ENCODE results near the gene CERK. TPM values are rescaled to one million over a fixed set of nuclear protein-coding genes. Genes with fewer than 3 reads are reported as not detected.

The CERK gene
- total and polyA plus RNA-seq, 2 of the 13 experiments (the other 11 are each of a cell fraction or from before 2014, with no cell fraction given), result 40.3 to 41.9 TPM

DNA sequence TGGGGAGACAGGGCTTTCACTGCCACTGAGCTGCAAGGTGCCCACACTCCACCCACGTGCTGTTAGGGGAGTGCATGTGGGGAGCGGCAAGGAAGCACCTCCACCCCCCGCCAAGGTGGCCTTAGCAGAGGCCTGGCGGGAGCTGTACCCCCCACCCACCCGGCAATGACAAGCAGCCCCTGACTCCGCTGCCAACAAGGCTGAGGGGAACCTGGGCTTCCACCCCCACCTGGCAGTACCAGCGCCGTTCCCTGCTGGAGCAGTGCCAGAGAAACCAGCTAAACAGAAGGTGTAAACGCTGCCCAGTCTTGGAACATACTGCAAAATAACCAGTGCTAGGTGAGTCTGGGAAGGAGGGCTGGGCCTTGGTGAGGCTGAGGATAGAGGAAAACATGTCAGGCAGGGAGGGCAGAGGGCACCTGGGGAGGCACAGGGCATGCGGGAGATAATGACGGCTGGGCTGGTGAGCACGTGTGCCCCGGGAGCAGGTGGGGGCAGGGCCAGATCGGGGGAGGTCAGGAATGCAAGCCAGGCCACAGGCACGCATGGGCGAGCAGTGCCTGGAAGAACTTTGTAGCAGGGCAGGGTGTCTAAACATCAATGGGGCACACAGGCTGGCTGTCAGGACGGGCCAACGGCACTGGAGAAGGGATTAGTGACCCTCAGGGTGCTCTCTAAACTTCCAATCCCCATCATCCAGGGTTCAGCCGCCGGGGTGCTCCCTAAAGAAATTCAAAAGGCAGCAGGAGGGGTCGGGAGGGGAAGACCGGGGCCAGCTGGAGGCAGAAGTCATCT, 6.6 kb downstream of the CERK start (continued):
- TF ChIP-seq, protein P1, sequence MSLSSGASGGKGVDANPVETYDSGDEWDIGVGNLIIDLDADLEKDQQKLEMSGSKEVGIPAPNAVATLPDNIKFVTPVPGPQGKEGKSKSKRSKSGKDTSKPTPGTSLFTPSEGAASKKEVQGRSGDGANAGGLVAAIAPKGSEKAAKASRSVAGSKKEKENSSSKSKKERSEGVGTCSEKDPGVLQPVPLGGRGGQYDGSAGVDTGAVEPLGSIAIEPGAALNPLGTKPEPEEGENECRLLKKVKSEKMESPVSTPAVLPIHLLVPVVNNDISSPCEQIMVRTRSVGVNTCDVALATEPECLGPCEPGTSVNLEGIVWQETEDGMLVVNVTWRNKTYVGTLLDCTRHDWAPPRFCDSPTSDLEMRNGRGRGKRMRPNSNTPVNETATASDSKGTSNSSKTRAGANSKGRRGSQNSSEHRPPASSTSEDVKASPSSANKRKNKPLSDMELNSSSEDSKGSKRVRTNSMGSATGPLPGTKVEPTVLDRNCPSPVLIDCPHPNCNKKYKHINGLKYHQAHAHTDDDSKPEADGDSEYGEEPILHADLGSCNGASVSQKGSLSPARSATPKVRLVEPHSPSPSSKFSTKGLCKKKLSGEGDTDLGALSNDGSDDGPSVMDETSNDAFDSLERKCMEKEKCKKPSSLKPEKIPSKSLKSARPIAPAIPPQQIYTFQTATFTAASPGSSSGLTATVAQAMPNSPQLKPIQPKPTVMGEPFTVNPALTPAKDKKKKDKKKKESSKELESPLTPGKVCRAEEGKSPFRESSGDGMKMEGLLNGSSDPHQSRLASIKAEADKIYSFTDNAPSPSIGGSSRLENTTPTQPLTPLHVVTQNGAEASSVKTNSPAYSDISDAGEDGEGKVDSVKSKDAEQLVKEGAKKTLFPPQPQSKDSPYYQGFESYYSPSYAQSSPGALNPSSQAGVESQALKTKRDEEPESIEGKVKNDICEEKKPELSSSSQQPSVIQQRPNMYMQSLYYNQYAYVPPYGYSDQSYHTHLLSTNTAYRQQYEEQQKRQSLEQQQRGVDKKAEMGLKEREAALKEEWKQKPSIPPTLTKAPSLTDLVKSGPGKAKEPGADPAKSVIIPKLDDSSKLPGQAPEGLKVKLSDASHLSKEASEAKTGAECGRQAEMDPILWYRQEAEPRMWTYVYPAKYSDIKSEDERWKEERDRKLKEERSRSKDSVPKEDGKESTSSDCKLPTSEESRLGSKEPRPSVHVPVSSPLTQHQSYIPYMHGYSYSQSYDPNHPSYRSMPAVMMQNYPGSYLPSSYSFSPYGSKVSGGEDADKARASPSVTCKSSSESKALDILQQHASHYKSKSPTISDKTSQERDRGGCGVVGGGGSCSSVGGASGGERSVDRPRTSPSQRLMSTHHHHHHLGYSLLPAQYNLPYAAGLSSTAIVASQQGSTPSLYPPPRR (CRISPR knock-in tag; IDR thresholded peaks at IDR 0.05; ENCODE audit: borderline replicate concordance), result peak; percentile 89
- no peak for TF ChIP-seq HMGA1 (CRISPR knock-in tag; conservative IDR thresholded peaks at IDR 0.05)
- peak; percentile 81; the same call in 1 of the 2 replicates for TF ChIP-seq NR2F2 (IDR thresholded peaks at IDR 0.05; ENCODE audit: borderline replicate concordance, low read depth)
- TF ChIP-seq ZSCAN29 (CRISPR knock-in tag; conservative IDR thresholded peaks at IDR 0.05), result peak; percentile 87; the same call in 1 of the 2 replicates
- peak; percentile 95 for TF ChIP-seq ZSCAN25 (CRISPR knock-in tag; IDR thresholded peaks at IDR 0.05)
- TF ChIP-seq, protein P2, sequence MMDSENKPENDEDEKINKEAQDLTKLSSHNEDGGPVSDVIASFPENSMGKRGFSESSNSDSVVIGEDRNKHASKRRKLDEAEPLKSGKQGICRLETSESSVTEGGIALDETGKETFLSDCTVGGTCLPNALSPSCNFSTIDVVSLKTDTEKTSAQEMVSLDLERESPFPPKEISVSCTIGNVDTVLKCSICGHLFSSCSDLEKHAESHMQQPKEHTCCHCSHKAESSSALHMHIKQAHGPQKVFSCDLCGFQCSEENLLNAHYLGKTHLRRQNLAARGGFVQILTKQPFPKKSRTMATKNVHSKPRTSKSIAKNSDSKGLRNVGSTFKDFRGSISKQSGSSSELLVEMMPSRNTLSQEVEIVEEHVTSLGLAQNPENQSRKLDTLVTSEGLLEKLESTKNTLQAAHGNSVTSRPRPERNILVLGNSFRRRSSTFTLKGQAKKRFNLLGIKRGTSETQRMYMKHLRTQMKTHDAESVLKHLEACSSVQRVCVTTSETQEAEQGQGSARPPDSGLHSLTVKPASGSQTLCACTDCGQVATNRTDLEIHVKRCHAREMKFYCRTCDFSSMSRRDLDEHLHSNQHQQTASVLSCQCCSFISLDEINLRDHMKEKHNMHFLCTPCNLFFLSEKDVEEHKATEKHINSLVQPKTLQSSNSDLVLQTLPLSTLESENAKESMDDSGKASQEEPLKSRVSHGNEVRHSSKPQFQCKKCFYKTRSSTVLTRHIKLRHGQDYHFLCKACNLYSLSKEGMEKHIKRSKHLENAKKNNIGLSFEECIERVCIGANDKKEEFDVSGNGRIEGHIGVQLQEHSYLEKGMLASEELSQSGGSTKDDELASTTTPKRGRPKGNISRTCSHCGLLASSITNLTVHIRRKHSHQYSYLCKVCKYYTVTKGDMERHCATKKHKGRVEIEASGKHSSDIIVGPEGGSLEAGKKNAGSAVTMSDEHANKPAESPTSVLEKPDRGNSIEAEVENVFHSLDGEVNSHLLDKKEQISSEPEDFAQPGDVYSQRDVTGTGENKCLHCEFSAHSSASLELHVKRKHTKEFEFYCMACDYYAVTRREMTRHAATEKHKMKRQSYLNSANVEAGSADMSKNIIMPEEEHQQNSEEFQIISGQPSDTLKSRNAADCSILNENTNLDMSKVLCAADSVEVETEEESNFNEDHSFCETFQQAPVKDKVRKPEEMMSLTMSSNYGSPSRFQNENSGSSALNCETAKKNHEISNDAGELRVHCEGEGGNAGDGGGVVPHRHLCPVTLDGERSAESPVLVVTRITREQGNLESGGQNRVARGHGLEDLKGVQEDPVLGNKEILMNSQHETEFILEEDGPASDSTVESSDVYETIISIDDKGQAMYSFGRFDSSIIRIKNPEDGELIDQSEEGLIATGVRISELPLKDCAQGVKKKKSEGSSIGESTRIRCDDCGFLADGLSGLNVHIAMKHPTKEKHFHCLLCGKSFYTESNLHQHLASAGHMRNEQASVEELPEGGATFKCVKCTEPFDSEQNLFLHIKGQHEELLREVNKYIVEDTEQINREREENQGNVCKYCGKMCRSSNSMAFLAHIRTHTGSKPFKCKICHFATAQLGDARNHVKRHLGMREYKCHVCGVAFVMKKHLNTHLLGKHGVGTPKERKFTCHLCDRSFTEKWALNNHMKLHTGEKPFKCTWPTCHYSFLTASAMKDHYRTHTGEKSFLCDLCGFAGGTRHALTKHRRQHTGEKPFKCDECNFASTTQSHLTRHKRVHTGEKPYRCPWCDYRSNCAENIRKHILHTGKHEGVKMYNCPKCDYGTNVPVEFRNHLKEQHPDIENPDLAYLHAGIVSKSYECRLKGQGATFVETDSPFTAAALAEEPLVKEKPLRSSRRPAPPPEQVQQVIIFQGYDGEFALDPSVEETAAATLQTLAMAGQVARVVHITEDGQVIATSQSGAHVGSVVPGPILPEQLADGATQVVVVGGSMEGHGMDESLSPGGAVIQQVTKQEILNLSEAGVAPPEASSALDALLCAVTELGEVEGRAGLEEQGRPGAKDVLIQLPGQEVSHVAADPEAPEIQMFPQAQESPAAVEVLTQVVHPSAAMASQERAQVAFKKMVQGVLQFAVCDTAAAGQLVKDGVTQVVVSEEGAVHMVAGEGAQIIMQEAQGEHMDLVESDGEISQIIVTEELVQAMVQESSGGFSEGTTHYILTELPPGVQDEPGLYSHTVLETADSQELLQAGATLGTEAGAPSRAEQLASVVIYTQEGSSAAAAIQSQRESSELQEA (CRISPR knock-in tag; IDR thresholded peaks at IDR 0.05; ENCODE audit: not compliant biosample characterization), result peak; percentile 60
- TF ChIP-seq FOXK2 (IDR thresholded peaks at IDR 0.05), result peak; percentile 70; the same call in 1 of the 2 replicates
- 0 out of 2 replicates have a peak, but pooled peaks have one; percentile 45 for TF ChIP-seq ZFP37 (CRISPR knock-in tag; IDR thresholded peaks at IDR 0.05; ENCODE audit: borderline replicate concordance)
- TF ChIP-seq RXRB (CRISPR knock-in tag; IDR thresholded peaks at IDR 0.05; ENCODE audit: borderline replicate concordance), result peak; percentile 95
- peak; percentile 92 for TF ChIP-seq SOX5 (CRISPR knock-in tag; IDR thresholded peaks at IDR 0.05; ENCODE audit: borderline replicate concordance)
- TF ChIP-seq, protein P3, sequence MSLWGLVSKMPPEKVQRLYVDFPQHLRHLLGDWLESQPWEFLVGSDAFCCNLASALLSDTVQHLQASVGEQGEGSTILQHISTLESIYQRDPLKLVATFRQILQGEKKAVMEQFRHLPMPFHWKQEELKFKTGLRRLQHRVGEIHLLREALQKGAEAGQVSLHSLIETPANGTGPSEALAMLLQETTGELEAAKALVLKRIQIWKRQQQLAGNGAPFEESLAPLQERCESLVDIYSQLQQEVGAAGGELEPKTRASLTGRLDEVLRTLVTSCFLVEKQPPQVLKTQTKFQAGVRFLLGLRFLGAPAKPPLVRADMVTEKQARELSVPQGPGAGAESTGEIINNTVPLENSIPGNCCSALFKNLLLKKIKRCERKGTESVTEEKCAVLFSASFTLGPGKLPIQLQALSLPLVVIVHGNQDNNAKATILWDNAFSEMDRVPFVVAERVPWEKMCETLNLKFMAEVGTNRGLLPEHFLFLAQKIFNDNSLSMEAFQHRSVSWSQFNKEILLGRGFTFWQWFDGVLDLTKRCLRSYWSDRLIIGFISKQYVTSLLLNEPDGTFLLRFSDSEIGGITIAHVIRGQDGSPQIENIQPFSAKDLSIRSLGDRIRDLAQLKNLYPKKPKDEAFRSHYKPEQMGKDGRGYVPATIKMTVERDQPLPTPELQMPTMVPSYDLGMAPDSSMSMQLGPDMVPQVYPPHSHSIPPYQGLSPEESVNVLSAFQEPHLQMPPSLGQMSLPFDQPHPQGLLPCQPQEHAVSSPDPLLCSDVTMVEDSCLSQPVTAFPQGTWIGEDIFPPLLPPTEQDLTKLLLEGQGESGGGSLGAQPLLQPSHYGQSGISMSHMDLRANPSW (CRISPR knock-in tag; IDR thresholded peaks at IDR 0.05; ENCODE audit: borderline replicate concordance), result peak; percentile 64; the same call in 1 of the 2 replicates
- TF ChIP-seq ZNF431 (CRISPR knock-in tag; IDR thresholded peaks at IDR 0.05; ENCODE audit: borderline replicate concordance, low read depth), result peak; percentile 92; the same call in 1 of the 2 replicates

All from HepG2 (cell line).